GM21528 (cell line): Measurements from ENCODE around the gene CEACAM19.
"Not testable (repeated sequence)": the region's sequence is repeated elsewhere in the genome, so short reads cannot be mapped to it uniquely, and the experiment has no call there.

Experiments
- ATAC-seq: cut with Tn5 transposase; IDR thresholded peaks from one replicate; pipeline ENCODE4 v1.9.1; 2021; ENCODE audit warnings: mild to moderate bottlenecking, moderate library complexity; ENCODE audit not compliant: unreplicated experiment, low FRiP score

The CEACAM19 gene, protein sequence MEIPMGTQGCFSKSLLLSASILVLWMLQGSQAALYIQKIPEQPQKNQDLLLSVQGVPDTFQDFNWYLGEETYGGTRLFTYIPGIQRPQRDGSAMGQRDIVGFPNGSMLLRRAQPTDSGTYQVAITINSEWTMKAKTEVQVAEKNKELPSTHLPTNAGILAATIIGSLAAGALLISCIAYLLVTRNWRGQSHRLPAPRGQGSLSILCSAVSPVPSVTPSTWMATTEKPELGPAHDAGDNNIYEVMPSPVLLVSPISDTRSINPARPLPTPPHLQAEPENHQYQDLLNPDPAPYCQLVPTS

DNA sequence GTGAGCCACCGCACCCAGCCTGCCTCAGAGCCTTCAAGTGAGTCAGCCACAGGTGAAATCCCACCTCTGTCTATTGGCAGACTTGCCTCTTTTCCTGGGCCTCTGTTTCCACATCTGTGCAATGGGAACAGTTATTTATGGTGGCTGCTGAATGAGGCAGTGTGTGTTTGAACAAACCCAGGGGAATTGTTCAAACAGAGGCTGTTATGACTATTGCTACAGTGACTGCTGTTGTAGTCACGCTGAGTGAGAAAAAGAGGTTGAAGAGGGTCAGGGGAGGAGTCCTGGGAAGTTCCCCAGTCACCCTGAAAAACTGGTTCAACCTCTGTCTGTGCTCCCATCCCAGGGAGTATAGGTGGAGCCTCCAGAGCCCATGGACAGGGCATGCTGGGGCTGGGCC, at the start of gene CEACAM19:
CEACAM19 (plus strand) TSS at position 83 of the 400 bp plus-strand sequence. CDS start 450 bp downstream, outside the sequence.
- no peak for ATAC-seq

DNA sequence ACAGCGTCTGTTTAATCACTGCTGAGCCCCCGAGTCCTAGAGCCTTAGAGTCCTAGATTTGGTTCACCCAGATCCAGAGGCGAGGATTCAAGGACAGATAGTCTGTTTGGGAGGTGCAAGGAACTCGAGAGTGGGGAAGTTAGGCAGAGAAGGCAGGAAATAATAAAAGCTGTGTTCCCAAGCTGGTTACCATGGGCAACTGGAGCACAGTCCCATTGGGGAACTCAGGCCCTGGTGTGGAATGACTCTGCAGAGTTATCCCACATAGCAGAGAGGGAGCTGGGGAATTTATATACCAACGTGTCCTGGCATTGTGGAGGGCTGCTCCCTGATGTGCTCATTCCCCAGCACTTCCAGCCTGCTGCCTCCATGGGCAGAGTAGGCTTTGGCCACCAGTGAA, 48.2 kb upstream of the CEACAM19 start:
- ATAC-seq: no peak

DNA sequence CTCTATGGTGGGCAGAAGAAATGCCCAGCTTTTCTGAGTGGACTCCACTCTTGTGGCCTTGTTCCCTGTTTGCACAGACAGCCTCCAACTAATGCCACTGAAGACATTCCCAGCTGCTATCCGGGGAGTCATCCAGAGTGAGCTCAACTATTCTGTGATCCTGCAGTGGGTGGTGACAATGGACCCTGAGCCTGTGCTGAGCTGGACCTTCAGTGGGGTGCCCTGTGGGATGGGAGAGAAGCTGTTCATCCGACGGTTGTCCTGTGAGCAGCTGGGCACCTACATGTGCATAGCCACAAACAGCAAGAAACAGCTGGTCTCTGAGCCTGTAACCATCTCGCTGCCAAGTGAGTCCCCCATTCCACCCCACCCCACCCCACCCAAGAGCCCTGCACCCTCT, 47.7 kb upstream of the CEACAM19 start:
- ATAC-seq: no peak

DNA sequence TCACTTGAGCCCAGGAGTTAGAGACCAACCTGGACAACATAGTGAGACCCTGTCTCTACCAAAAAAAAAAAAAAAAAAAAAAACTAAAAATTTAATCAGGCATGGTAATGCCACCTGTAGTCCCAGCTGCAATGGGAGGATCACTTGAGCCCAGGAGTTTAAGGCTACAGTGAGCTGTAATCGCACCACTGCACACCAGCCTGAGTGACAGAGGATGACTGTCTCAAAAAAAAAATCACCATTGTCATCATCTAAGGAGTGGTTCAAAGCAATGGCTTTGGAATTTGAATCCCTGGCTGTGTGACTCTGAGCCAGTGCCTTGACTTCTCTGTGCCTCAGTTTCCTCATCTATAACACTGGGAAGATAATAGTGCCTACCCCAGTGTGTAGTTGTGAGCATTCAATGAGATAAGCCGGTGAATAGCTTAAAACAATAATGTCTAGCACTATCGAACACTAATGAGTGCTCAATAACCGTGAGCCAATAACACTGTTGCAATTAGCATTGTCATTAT, 46.4 kb upstream of the CEACAM19 start:
- ATAC-seq: no peak

DNA sequence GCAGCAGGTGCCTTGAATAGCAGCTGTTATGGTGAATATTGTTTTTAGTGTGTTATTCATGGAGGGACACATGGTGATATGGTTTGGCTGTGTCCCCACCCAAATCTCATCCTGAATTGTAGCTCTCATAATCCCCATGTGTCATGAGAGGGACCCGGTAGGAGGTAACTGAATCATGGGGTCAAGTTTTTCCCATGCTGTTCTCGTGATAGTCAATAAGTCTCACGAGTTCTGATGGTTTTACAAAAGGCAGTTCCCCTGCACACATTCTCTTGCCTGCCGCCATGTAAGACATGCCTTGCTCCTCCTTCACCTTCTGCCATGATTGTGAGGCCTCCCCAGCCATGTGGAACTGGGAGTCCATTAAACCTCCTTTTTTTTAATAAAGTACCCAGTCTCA, 45.6 kb upstream of the CEACAM19 start:
- not testable (repeated sequence) for ATAC-seq

DNA sequence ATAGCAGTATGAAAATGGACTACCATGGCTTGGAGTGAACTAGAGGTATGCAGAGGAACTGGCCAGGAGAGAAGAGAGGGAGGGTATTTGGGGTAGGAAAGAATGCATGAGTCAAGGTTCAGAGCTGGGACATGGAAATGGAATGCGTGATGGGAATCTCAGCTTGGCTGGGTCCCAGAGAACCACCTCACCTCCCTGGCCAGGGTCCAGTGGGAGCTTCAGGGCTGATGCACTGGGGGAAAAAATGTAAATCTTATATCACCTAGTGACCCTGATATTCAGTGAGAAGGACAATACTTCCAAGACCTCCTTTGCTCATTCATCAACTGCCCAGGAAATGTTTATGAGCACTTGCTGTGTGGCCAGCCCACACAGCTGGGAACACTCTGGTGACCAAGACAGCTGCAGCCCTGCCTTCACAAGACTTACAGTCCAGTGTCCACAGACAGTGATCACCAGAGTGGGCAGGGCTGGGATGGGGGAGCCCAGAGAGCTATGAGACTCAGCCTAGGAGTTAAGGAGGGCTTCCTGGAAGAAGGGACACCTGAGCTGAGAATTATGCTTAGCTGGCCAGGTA, 45.1 kb upstream of the CEACAM19 start:
- ATAC-seq: no peak

DNA sequence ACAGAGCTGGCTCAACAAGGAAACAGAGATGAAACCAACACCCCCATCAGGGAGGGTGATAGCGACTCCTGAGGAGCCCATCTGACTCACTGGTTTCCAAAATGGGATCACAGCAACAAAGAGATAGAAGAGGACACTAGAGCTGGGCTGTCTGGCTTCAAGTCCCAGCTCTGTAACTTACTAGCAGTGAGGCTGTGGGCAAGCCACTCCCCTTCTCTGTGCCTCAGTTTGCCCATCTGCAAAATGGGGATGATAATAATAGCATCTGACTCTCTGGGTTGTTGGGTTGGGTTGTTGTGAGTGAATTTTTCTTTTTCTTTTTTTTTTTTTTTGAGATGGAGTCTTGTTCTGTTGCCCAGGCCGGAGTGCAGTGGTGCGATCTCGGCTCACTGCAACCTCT, 43.7 kb upstream of the CEACAM19 start:
- no peak for ATAC-seq

DNA sequence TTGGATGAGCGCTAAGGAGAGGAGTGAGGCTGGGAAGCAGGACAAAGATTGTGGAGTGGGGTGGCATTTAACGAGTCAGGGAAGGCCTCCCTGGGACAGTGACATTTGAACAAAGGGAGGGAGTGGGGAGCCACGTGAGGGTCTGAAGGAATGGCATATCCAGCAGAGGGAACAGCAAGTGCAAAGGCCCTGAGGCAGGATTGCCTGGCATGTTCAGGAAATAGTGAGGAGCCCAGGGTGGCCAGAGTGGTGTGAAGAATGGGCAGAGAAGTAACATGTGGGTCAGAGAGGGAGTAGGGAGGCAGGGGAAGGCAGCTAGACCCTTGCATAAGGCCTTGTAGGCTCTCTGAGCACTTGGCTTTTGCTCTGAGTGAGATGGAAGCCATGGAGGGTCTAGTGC, 42.5 kb upstream of the CEACAM19 start:
- ATAC-seq: no peak

DNA sequence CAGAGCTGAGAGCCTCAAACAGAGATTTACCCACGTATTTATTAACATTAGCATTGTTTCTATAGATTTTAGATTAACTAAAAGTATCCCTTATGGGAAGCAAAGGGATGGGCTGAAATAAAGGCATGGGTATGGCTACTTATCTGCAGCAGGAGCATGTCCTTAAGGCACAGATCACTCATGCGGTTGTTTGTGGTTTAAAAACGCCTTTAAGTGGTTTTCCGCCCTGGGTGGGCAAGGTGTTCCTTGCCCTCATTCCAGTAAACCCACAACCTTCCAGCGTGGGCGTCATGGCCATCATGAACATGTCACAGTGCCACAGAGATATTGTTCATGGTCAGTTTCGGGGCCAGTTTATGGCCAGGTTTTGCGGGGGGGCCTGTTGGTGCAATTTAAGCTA, 39.7 kb upstream of the CEACAM19 start:
- not testable (repeated sequence) for ATAC-seq

DNA sequence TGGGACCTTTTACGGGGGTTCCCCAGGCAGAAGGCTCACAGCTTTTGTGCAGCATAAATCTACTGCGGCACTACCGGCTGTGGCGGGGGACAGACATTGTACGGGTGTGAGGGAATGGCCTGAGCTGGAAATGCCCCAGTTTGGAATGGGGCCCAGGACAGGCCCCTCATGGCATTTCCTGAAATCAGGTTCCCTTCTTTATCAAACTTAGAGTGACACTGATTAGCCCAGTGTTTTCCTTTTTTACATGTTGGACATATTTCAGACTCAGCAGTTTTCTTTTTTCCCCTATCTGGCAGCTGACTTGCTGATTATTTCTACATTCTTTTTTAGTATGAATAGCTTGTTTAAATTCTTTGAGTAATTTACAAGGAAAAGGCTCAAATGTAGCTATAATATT, 37.2 kb upstream of the CEACAM19 start:
- ATAC-seq: not testable (repeated sequence)

DNA sequence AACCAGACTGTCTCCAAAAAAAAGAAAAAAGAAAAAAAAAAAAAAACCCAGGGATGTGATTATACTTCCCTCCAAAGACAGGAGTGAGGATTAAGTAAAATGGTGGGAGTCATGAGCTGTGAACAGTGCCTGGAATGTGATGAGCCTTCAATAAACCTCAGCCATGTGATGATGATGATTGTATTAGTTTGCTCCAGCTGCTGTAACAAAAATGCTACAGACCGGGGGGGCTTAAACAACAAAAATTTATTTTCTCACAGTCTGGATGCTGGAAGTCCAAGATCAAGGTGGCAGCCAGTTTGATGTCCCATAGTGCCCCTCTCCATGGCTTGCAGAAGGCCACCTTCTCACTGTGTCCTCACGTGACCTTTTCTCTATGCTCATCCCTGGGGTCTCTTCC, 36.5 kb upstream of the CEACAM19 start:
- no peak for ATAC-seq

DNA sequence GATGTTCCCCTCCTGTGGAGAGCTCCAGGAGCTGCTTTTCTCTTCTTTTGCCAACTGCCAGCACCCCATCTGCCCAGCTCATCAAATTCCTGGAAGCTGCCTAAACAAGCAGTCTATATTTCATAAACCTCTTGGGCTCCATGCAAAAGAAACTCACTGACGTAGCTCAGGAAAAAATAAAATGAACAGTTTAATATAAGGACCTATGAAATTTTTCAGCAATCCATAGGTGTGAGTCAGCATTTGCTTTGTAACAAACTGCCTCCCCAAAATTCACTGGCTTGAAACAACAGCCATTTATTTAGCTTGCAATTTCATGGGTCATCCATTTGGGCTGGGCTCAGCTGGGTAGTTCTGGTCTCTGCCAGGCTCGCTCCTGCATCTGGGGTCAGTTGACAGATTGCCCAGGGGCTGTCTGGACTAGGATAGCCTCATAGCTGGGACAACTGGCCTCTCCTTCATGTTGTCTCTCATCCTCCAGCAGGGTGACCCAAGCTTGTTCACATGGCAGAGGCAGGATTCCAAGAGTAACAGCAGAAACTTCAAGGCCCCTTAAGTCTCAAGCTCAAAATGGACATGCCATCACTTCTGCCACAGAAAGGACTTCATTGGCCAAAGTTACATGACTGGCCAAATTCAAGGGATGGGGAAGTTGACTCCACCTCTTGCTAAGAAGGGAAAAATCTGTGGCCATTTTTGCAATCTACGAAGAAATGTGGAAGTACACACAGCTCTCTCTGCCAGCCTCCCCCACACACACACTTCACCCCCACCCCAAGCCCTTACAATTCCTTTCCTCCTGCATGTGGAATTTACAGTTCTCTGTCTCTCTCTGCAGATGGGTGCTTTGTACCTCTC, 35.5 kb upstream of the CEACAM19 start:
- ATAC-seq: no peak

DNA sequence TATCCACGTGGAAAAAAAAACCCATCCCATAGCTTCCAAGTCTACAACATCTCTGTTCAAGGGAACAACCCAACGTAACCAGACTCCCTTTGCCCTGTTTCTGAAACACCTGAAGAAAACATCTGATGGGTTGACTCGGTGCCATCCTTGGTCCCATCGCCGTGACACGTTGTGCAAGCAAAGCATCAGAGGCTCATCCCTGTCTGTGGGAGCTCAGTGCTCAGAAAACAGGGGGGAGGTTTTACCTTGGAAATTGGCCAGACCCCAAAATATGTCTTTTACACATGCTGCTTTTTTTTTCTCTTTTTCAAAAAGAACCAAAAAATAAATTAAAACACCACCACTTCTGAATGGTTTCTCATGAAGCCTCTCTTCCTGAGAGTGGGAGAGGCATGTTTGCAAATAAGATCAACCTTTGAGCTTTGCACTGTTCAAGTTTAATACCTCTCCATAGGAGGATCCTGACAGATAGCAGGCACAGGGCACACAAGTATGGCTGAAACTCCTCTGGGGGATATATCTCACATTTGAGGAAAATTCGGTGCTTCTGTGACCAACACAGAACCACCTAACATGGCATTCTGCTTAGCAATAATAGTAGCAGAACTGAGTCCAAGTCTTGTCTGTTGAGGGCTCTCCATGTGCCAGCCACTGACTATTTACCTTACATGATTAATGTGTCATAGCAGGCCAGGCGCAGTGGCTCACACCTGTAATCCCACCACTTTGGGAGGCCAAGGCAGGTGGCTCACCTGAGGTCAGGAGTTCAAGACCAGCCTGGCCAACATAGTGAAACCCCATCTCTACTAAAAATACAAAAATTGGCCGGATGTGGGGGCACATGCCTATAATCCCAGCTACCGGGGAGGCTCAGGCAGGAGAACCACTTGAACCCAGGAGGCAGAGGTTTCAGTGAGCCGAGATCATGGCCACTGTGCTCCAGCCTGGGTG, 34.6 kb upstream of the CEACAM19 start:
- ATAC-seq: no peak

DNA sequence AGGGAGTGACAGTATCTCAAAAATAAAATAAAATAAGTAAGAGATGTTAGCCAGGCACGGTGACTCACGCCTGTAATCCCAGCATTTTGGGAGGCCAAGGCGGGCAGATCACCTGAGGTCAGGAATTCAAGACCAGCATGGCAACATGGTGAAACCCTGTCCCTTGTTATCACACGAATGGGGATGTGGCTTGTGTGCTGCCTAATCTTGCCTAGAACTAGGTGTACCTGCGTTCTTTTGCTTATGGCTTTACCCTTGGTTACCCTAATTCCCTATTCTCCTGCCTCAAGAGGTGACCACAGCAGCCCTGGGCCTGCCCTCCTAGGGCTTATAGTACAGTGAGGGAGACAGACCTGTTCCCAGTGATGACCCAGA, 33.9 kb upstream of the CEACAM19 start:
- no peak for ATAC-seq

DNA sequence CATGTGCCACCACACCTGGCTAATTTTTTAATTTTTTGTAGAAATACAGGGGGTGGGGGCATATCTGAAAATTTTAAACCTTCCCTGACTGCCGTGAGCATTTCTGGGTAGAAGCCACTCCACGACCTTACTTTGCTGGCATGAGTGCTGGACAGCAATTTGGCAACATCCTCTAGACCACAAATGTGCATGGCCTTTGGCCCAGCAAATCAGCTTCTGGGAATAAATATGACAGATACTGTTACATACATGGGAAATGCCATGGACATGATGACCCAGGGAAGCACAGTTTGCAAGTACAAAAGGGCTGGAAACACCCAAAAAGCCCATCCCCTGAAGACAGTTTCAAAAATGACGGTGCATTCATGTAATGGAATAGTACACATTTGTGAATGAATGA, 30.8 kb upstream of the CEACAM19 start:
- ATAC-seq: no peak

DNA sequence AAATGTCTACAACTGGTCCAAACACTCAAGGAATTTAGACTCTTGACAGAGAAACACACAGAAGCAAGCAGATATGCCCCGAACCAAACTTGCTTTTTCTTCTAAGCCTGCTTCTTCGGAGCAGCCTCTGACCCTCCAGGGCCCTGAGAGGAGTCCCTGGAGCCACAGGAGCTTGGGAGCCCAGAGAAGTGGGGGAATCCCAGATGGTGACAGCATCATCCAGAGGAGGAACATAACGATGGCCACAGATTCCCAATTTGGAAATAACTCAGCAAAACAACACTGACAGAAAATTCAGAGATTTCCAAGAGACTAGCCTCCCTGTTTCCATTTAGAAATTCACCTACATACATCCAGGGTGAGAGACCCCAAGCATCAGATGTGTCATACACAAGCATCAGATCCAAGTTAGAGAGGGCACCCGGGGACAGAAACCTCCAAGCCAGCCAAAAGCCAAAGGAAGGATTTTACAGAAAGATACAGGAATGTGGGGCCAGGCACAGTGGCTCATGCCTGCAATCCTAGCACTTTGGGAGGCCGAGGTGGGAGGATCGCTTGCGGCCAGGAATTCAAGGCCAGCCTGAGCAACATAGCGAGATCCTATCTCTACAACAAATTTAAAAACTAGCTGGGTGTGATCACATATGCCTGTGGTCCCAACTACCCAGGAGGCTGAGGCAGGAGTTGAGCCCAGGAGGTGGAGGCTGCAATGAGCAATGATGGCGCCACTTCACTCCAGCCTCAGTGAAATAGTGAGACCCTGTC, 29.6 kb upstream of the CEACAM19 start:
- ATAC-seq: no peak

DNA sequence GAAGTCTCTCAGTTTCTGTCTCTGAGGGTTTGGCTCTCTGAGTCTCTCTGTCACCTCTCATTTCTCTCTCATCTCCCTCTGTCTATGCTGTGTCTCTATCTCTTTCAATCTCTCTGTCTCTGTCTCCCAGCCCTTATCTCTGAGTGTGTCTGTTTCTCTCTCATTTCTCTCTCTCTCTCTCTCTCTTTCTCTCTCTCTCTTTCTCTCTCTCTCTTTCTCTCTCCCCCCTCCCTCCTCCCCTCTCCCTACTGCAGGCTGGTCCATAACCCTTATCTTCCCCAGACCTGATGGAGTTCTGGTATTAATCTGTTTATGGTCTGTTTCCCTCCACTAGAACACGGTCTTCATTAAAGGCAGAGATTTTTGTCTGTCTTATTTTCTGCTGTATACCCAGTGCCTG, 28.9 kb upstream of the CEACAM19 start:
- no peak for ATAC-seq

DNA sequence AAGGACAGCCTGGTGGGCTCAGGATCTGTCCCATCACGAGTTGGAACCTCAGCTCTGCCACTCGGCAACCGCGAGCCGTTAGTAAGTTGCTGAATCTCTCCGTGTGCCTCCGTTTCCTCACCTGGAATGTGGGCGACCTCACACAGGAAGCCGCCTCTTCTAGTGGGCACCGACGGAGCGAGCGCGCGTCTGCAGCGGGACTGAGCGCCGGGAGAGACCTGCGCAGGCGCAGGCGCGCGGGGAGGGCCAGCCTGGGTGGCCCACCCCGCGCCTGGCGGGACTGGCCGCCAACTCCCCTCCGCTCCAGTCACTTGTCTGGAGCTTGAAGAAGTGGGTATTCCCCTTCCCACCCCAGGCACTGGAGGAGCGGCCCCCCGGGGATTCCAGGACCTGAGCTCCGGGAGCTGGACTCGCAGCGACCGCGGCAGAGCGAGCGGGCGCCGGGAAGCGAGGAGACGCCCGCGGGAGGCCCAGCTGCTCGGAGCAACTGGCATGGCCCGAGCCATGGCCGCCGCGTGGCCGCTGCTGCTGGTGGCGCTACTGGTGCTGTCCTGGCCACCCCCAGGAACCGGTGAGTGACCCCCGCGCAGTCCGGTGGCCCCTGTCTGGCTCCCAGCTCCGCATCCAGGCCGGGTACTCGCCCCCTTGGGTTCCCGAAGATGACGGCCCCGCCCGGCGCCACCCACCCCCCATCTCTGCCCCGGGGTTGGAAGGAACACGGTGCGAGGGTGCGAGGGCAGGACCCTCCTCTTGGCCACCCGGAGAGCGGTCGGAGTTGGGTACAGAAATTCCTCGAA, 27.5 kb upstream of the CEACAM19 start, which contains the start of gene PVR:
PVR (plus strand) TSS at position 306 of the 797 bp plus-strand sequence; CDS start at position 493, 187 bp downstream.
- ATAC-seq: no peak
